T-helper 1 cell treated with Interleukin-12 subunit alpha and Interleukin-12 subunit beta and Interleukin-4 antibody, amounts not matched to agents 30 μg/mL and 1 μg/mL, for 36 hours (primary cell): Measurements from ENCODE around the gene EPHA8.

Experiments used
- H3K27ac Mint-ChIP-seq: one replicate; pipeline ENCODE4 v1.8.0; 2021; ENCODE audit warnings: mild to moderate bottlenecking, mixed read lengths
- H3K27me3 Mint-ChIP-seq: one replicate; pipeline ENCODE4 v1.8.0; 2021; ENCODE audit warnings: low read depth, mixed read lengths
- H3K36me3 Mint-ChIP-seq: one replicate; pipeline ENCODE4 v1.8.0; 2021; ENCODE audit warnings: low read depth, mixed read lengths
- H3K4me1 Mint-ChIP-seq: one replicate; pipeline ENCODE4 v1.8.0; 2021; ENCODE audit warnings: low read depth, mixed read lengths
- H3K4me3 Mint-ChIP-seq: one replicate; pipeline ENCODE4 v1.8.0; 2021; ENCODE audit warnings: mild to moderate bottlenecking, moderate library complexity, mixed read lengths
- H3K9me3 Mint-ChIP-seq: one replicate; pipeline ENCODE4 v1.8.0; 2021; ENCODE audit warnings: mixed read lengths

The EPHA8 gene

DNA sequence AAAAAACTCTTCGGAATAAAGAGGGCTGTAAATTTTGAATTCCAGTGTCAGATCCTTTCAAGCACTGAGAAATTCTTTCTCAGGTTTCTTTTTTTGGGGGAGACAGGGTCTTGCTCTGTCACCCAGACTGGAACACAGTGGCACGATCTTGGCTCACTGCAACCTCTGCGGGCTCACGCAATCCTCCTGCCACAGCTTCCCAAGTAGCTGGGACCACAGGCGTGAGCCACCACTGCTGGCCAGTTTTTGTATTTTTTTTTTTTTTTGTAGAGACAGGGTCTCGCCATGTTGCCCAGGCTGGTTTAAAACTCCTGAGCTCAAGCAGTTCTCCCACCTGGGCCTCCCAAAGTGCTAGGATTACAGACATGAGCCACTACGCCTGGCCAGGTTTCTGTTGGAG, 34.8 kb upstream of the EPHA8 start:
- Mint-ChIP-seq H3K36me3 (peaks cover 12% of the 10 kb centered on the region), H3K27ac (no peak overlapping the region)

DNA sequence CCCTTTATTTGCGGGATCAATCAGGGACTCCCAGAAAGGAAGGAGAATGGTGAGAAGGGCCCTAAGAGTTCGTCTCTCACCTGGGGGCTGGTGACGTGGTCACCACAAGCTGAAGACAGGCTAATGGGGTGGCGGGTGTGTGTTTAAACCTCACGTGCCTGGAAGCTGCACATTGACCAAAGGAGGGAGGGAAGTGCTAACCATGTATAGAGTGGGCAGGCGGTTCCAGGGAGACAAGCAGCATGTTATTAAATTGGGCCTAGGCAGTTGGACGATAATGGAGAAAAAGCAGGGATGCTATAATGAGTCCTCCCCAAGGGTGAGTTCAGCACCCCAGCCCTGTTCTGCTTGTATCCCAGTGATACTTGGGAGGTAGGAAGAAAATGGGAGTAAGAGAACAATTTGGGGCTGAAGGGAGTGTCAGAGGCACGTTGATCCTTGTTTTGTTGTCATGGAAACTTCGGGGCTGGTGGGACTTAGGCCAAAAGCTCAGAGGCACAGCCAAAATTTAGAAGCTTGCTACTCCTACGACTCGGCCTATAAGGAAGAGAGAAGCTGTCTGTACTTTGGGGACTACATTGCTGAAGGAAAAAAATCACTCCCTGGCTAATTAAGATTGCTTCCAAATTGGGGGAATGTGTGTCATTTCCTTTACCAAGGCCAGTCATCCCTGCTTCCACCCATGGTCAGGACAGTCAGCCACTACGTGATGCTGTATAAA, 33.2 kb upstream of the EPHA8 start:
- H3K4me3 Mint-ChIP-seq, result no peak overlapping the region
- no peaks in the 10 kb centered on the region for H3K27me3 Mint-ChIP-seq
- H3K9me3 Mint-ChIP-seq, result no peaks in the 10 kb centered on the region
- H3K27ac Mint-ChIP-seq, result no peak overlapping the region
- H3K4me1 Mint-ChIP-seq, result no peaks in the 10 kb centered on the region
- peaks cover 5% of the 10 kb centered on the region for H3K36me3 Mint-ChIP-seq

More for the DNA sequence above, 34.8 kb upstream of the EPHA8 start:
- Mint-ChIP-seq H3K4me1 (no peaks in the 10 kb centered on the region), H3K27me3 (no peaks in the 10 kb centered on the region), H3K9me3 (no peaks in the 10 kb centered on the region), H3K4me3 (no peak overlapping the region)

DNA sequence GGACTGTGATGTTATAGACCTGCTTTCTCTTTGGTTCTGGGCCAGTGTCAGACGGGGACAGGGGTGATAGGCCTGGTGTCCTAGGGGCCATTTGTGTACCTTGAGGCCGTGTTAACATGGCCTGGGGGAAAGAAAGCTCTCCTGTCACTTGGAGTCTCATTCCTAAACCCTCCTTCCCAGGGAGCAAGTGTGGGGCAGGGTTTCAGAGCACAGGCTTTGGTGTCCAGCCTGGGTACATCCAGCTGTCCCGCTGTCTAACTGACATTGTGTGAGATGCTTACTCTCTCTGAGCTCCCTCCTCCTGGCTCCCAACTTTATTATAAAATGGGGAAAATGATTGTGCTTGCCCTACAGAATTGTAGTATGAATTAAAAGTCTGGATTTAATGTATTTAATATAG, 32.6 kb upstream of the EPHA8 start:
- no peaks in the 10 kb centered on the region for H3K4me1 Mint-ChIP-seq
- H3K36me3 Mint-ChIP-seq, result peaks cover 3% of the 10 kb centered on the region
- no peaks in the 10 kb centered on the region for H3K9me3 Mint-ChIP-seq
- H3K27ac Mint-ChIP-seq, result no peak overlapping the region
- H3K4me3 Mint-ChIP-seq, result no peak overlapping the region
- no peaks in the 10 kb centered on the region for H3K27me3 Mint-ChIP-seq

GRCh38 chr1:22531251-22531650, 32.0 kb upstream of the EPHA8 start:
- H3K27ac Mint-ChIP-seq, result no peak overlapping the region
- no peaks in the 10 kb centered on the region for H3K27me3 Mint-ChIP-seq
- H3K4me3 Mint-ChIP-seq, result no peak overlapping the region
- H3K36me3 Mint-ChIP-seq, result peaks cover 3% of the 10 kb centered on the region
- no peaks in the 10 kb centered on the region for H3K9me3 Mint-ChIP-seq
- no peaks in the 10 kb centered on the region for H3K4me1 Mint-ChIP-seq

- Mint-ChIP-seq H3K4me1 (no peaks in the 10 kb centered on the region), H3K9me3 (no peaks in the 10 kb centered on the region), H3K4me3 (no peak overlapping the region), H3K27ac (no peak overlapping the region), H3K27me3 (no peaks in the 10 kb centered on the region), H3K36me3 (no peaks in the 10 kb centered on the region)
Measured at GRCh38 chr1:22533244-22533895, 29.9 kb upstream of the EPHA8 start.

- H3K27ac Mint-ChIP-seq, result no peak overlapping the region
- H3K36me3 Mint-ChIP-seq, result no peaks in the 10 kb centered on the region
- H3K4me1 Mint-ChIP-seq, result no peaks in the 10 kb centered on the region
- H3K4me3 Mint-ChIP-seq, result no peak overlapping the region
- no peaks in the 10 kb centered on the region for H3K27me3 Mint-ChIP-seq
- H3K9me3 Mint-ChIP-seq, result no peaks in the 10 kb centered on the region
Measured at GRCh38 chr1:22534951-22535350, 28.3 kb upstream of the EPHA8 start.

DNA sequence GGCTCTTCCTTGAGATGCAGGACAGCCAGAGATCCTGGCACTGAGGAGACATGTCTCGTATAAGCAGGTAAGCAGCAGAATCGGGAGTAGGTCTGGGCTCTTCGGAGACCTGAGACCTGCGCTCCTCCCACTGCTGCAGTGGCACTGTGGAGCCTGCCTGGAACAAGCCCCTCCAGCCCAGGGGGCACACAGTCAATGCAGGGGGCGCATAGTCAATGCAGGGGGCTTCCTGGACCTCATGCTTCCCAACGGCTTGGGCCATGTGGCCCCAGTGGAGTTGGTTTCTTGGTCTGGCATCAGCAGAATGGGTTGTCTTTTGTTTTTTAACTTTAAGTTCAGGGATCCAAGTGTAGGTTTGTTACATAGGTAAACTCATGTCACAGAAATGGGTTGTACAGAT, 27.9 kb upstream of the EPHA8 start:
- H3K36me3 Mint-ChIP-seq, result no peaks in the 10 kb centered on the region
- H3K27me3 Mint-ChIP-seq, result no peaks in the 10 kb centered on the region
- no peaks in the 10 kb centered on the region for H3K9me3 Mint-ChIP-seq
- no peak overlapping the region for H3K27ac Mint-ChIP-seq
- H3K4me3 Mint-ChIP-seq, result no peak overlapping the region
- no peaks in the 10 kb centered on the region for H3K4me1 Mint-ChIP-seq

GRCh38 chr1:22536506-22536905, 26.8 kb upstream of the EPHA8 start:
- Mint-ChIP-seq H3K36me3 (no peaks in the 10 kb centered on the region), H3K4me3 (no peak overlapping the region), H3K4me1 (no peaks in the 10 kb centered on the region), H3K27me3 (no peaks in the 10 kb centered on the region), H3K9me3 (no peaks in the 10 kb centered on the region), H3K27ac (no peak overlapping the region)

GRCh38 chr1:22537441-22538139, 25.7 kb upstream of the EPHA8 start:
- no peak overlapping the region for H3K4me3 Mint-ChIP-seq
- H3K36me3 Mint-ChIP-seq, result no peaks in the 10 kb centered on the region
- no peaks in the 10 kb centered on the region for H3K27me3 Mint-ChIP-seq
- H3K4me1 Mint-ChIP-seq, result no peaks in the 10 kb centered on the region
- no peak overlapping the region for H3K27ac Mint-ChIP-seq
- no peaks in the 10 kb centered on the region for H3K9me3 Mint-ChIP-seq

GRCh38 chr1:22539510-22540118, 23.7 kb upstream of the EPHA8 start:
- Mint-ChIP-seq H3K4me1 (no peaks in the 10 kb centered on the region), H3K4me3 (no peak overlapping the region), H3K27me3 (no peaks in the 10 kb centered on the region), H3K36me3 (no peaks in the 10 kb centered on the region), H3K27ac (no peak overlapping the region), H3K9me3 (no peaks in the 10 kb centered on the region)

DNA sequence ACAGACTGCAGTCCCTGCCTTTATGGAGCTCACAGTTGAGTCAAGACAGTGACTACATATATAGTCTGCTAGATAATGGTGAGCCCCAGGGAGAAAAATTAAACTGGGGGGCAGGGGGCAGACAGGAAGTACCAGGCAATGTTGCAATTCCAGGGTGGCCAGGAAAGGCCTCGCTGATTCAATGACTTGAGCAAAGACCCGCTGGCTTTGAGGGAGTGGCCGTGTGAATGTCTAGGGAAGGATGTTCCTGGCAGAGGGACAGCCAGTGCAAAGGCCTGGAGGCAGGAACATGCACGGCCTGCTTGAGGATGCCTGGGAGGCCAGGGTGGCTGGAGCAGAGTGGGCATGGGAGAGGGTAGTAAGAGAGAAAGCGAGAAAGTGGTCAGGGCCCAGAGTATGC, 23.0 kb upstream of the EPHA8 start:
- no peak overlapping the region for H3K4me3 Mint-ChIP-seq
- H3K36me3 Mint-ChIP-seq, result no peaks in the 10 kb centered on the region
- H3K27ac Mint-ChIP-seq, result no peak overlapping the region
- no peaks in the 10 kb centered on the region for H3K4me1 Mint-ChIP-seq
- no peaks in the 10 kb centered on the region for H3K27me3 Mint-ChIP-seq
- H3K9me3 Mint-ChIP-seq, result no peaks in the 10 kb centered on the region

DNA sequence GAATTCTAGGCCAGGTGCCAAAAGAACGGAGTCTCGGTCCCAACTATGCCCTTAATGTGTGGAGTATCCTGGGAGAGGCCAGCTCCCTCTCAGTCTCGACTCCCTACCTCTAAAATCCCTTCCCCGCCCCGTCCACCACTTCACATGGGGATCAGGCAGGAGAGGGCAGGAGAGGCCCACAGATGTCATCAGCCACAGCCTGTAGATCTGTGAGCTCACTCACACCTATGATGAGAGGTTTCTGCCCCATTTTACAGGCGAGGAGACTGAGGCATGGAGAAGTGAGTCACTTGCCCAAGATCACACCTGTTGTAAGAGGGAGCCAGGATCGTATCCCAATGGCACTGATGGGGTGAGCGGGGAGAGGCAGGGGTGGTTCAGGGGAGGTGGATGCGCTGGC, 20.4 kb upstream of the EPHA8 start:
- no peak overlapping the region for H3K27ac Mint-ChIP-seq
- H3K27me3 Mint-ChIP-seq, result peaks cover 16% of the 10 kb centered on the region
- no peak overlapping the region for H3K4me3 Mint-ChIP-seq
- no peaks in the 10 kb centered on the region for H3K36me3 Mint-ChIP-seq
- no peaks in the 10 kb centered on the region for H3K9me3 Mint-ChIP-seq
- no peaks in the 10 kb centered on the region for H3K4me1 Mint-ChIP-seq

DNA sequence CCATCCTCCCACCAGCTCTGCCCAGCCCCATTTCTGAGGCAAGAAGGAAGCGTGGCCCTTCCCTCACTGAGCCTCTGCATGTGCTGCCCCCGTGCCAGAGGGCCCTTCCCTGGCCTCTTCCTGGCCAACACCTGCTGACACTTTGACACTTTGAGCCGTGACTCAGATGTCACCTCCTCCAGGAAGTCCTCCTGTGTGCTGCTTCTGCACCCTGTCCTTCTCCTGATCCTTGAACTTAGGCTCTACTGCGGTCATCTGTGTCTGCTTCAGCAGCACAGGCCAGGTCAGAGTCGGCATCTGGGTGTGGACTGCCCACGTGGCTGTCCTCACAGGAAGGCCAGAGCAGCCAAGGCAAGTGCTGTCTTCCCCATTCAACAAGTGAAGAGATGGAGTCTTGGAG, 19.6 kb upstream of the EPHA8 start:
- no peaks in the 10 kb centered on the region for H3K9me3 Mint-ChIP-seq
- no peaks in the 10 kb centered on the region for H3K4me1 Mint-ChIP-seq
- no peak overlapping the region for H3K27ac Mint-ChIP-seq
- H3K27me3 Mint-ChIP-seq, result peaks cover 18% of the 10 kb centered on the region
- H3K4me3 Mint-ChIP-seq, result no peak overlapping the region
- H3K36me3 Mint-ChIP-seq, result no peaks in the 10 kb centered on the region

DNA sequence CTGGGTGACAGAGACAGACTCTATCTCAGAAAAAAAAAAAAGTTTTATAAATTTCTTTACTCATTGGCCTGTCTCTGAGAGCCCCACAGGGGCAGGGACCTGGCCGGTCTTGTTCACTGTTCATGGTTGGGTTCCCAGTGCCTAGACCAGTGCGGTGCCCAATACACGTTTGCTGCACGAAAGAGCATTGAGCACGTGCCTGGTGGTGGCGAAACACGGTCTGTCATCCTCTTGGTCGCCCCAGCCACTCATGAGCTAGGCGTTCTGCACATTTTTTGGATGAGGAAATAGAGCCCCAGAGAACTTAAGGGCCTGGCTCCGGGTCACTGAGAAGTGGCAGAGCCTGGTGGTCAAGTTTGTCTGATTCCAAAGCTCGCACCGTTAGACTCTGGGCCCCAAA, 18.7 kb upstream of the EPHA8 start:
- no peak overlapping the region for H3K27ac Mint-ChIP-seq
- no peak overlapping the region for H3K4me3 Mint-ChIP-seq
- H3K27me3 Mint-ChIP-seq, result peaks cover 18% of the 10 kb centered on the region
- no peaks in the 10 kb centered on the region for H3K9me3 Mint-ChIP-seq
- no peaks in the 10 kb centered on the region for H3K36me3 Mint-ChIP-seq
- H3K4me1 Mint-ChIP-seq, result no peaks in the 10 kb centered on the region

- no peaks in the 10 kb centered on the region for H3K4me1 Mint-ChIP-seq
- H3K27ac Mint-ChIP-seq, result no peak overlapping the region
- H3K36me3 Mint-ChIP-seq, result no peaks in the 10 kb centered on the region
- H3K9me3 Mint-ChIP-seq, result no peaks in the 10 kb centered on the region
- no peak overlapping the region for H3K4me3 Mint-ChIP-seq
- peaks cover 18% of the 10 kb centered on the region for H3K27me3 Mint-ChIP-seq
Measured at GRCh38 chr1:22545141-22545540, 18.1 kb upstream of the EPHA8 start.
